ENCODE data around the gene GNAS. TPM values are rescaled to one million over a fixed set of nuclear protein-coding genes. Genes with fewer than 3 reads are reported as not detected.
A peak's percentile ranks its signal among the peaks of the same experiment; 100 is the strongest.

Gene GNAS
- total RNA-seq, 1 donor from 2014 or later, result 2,003 TPM

- H3K79me2 ChIP-seq (ENCODE audit: insufficient read depth, low read length), result peaks cover 66% of the 10 kb centered on the region
- no peak for FAIRE-seq
- no peaks in the 10 kb centered on the region for H3K27me3 ChIP-seq (ENCODE audit: insufficient read depth, low read length)
- DNase-seq (ENCODE audit: low read depth), result no peak
- Mint-ChIP-seq H3K27me3 (ENCODE audit: low read depth, unreplicated experiment) (no peaks in the 10 kb centered on the region), H3K27ac (ENCODE audit: unreplicated experiment) (no peak overlapping the region), H3K9me3 (ENCODE audit: unreplicated experiment) (no peaks in the 10 kb centered on the region), H3K4me3 (ENCODE audit: unreplicated experiment) (no peak overlapping the region), H3K36me3 (ENCODE audit: low read depth, unreplicated experiment) (peaks cover 39% of the 10 kb centered on the region), H3K4me1 (ENCODE audit: low read depth, unreplicated experiment) (peaks cover 46% of the 10 kb centered on the region)
- no peak overlapping the region for H3K27ac ChIP-seq (ENCODE audit: low read depth, low read length)
- no peak overlapping the region for H3K4me2 ChIP-seq (ENCODE audit: low read length)
- no peaks in the 10 kb centered on the region for H3K9me3 ChIP-seq (ENCODE audit: insufficient read depth, low read depth, low read length)
- no peak overlapping the region for H2AFZ ChIP-seq (ENCODE audit: low read depth, low read length)
- H3K4me1 ChIP-seq (ENCODE audit: insufficient read depth, low read length), result peaks cover 23% of the 10 kb centered on the region
- H3K9ac ChIP-seq (ENCODE audit: low read length), result no peak overlapping the region
- peaks cover 67% of the 10 kb centered on the region for H3K36me3 ChIP-seq (ENCODE audit: insufficient read depth, low read length)
- no peak overlapping the region for H3K4me3 ChIP-seq (ENCODE audit: insufficient read depth, low read depth, low read length)
- peaks cover 95% of the 10 kb centered on the region for H4K20me1 ChIP-seq (ENCODE audit: insufficient read depth, low read length)
- TF ChIP-seq EZH2 (IDR thresholded peaks at IDR 0.05; ENCODE audit: insufficient read depth, low read length) (no peak), CTCF (IDR thresholded peaks at IDR 0.05; ENCODE audit: insufficient read depth, low read depth, low read length) (no peak)
These were observed 53.6 kb downstream of the GNAS start for GRCh38 chr20:58906111-58906510.

GRCh38 chr20:58906894-58907293 is 54.4 kb downstream of the GNAS start:
- Mint-ChIP-seq H3K36me3 (ENCODE audit: low read depth, unreplicated experiment) (peaks cover 44% of the 10 kb centered on the region), H3K27me3 (ENCODE audit: low read depth, unreplicated experiment) (no peaks in the 10 kb centered on the region), H3K4me3 (ENCODE audit: unreplicated experiment) (peak overlapping the region; percentile 64), H3K9me3 (ENCODE audit: unreplicated experiment) (no peaks in the 10 kb centered on the region), H3K27ac (ENCODE audit: unreplicated experiment) (peak overlapping the region; percentile 90), H3K4me1 (ENCODE audit: low read depth, unreplicated experiment) (peaks cover 45% of the 10 kb centered on the region)
- Histone ChIP-seq H2AFZ (ENCODE audit: low read depth, low read length) (no peak overlapping the region), H3K9me3 (ENCODE audit: insufficient read depth, low read depth, low read length) (no peaks in the 10 kb centered on the region), H3K36me3 (ENCODE audit: insufficient read depth, low read length) (peaks cover 73% of the 10 kb centered on the region), H4K20me1 (ENCODE audit: insufficient read depth, low read length) (peaks cover 91% of the 10 kb centered on the region), H3K4me3 (ENCODE audit: insufficient read depth, low read depth, low read length) (no peak overlapping the region), H3K4me2 (ENCODE audit: low read length) (peak overlapping the region; percentile 82), H3K79me2 (ENCODE audit: insufficient read depth, low read length) (peaks cover 58% of the 10 kb centered on the region), H3K9ac (ENCODE audit: low read length) (peak overlapping the region; percentile 78), H3K4me1 (ENCODE audit: insufficient read depth, low read length) (peaks cover 23% of the 10 kb centered on the region), H3K27ac (ENCODE audit: low read depth, low read length) (peak overlapping the region; percentile 77), H3K27me3 (ENCODE audit: insufficient read depth, low read length) (no peaks in the 10 kb centered on the region)
- TF ChIP-seq CTCF (IDR thresholded peaks at IDR 0.05; ENCODE audit: insufficient read depth, low read depth, low read length) (no peak), EZH2 (IDR thresholded peaks at IDR 0.05; ENCODE audit: insufficient read depth, low read length) (no peak)
- DNase-seq (ENCODE audit: low read depth), result peak; percentile 70
- no peak for FAIRE-seq

GRCh38 chr20:58907320-58908137 is 55.0 kb downstream of the GNAS start:
- H3K36me3 ChIP-seq (ENCODE audit: insufficient read depth, low read length), result peaks cover 78% of the 10 kb centered on the region
- H3K4me1 Mint-ChIP-seq (ENCODE audit: low read depth, unreplicated experiment), result peaks cover 41% of the 10 kb centered on the region
- no peaks in the 10 kb centered on the region for H3K9me3 ChIP-seq (ENCODE audit: insufficient read depth, low read depth, low read length)
- peaks cover 49% of the 10 kb centered on the region for H3K36me3 Mint-ChIP-seq (ENCODE audit: low read depth, unreplicated experiment)
- FAIRE-seq (no peak), DNase-seq (ENCODE audit: low read depth) (peak; percentile 98)
- peaks cover 85% of the 10 kb centered on the region for H4K20me1 ChIP-seq (ENCODE audit: insufficient read depth, low read length)
- peak overlapping the region; percentile 90 for H3K27ac Mint-ChIP-seq (ENCODE audit: unreplicated experiment)
- H3K27me3 ChIP-seq (ENCODE audit: insufficient read depth, low read length), result no peaks in the 10 kb centered on the region
- H3K4me3 Mint-ChIP-seq (ENCODE audit: unreplicated experiment), result peak overlapping the region; percentile 80
- H2AFZ ChIP-seq (ENCODE audit: low read depth, low read length), result no peak overlapping the region
- peaks cover 23% of the 10 kb centered on the region for H3K4me1 ChIP-seq (ENCODE audit: insufficient read depth, low read length)
- no peaks in the 10 kb centered on the region for H3K27me3 Mint-ChIP-seq (ENCODE audit: low read depth, unreplicated experiment)
- peak overlapping the region; percentile 82 for H3K4me2 ChIP-seq (ENCODE audit: low read length)
- TF ChIP-seq CTCF (IDR thresholded peaks at IDR 0.05; ENCODE audit: insufficient read depth, low read depth, low read length) (no peak), EZH2 (IDR thresholded peaks at IDR 0.05; ENCODE audit: insufficient read depth, low read length) (no peak)
- H3K79me2 ChIP-seq (ENCODE audit: insufficient read depth, low read length), result peaks cover 51% of the 10 kb centered on the region
- peak overlapping the region; percentile 9 for H3K4me3 ChIP-seq (ENCODE audit: insufficient read depth, low read depth, low read length)
- peak overlapping the region; percentile 77 for H3K27ac ChIP-seq (ENCODE audit: low read depth, low read length)
- H3K9me3 Mint-ChIP-seq (ENCODE audit: unreplicated experiment), result no peaks in the 10 kb centered on the region
- H3K9ac ChIP-seq (ENCODE audit: low read length), result peak overlapping the region; percentile 78
